ENCODE data around the gene NHLH2.

GRCh38 chr1:115809847-115810246 lies 31.1 kb downstream of the NHLH2 start:
- TF ChIP-seq, protein P1, sequence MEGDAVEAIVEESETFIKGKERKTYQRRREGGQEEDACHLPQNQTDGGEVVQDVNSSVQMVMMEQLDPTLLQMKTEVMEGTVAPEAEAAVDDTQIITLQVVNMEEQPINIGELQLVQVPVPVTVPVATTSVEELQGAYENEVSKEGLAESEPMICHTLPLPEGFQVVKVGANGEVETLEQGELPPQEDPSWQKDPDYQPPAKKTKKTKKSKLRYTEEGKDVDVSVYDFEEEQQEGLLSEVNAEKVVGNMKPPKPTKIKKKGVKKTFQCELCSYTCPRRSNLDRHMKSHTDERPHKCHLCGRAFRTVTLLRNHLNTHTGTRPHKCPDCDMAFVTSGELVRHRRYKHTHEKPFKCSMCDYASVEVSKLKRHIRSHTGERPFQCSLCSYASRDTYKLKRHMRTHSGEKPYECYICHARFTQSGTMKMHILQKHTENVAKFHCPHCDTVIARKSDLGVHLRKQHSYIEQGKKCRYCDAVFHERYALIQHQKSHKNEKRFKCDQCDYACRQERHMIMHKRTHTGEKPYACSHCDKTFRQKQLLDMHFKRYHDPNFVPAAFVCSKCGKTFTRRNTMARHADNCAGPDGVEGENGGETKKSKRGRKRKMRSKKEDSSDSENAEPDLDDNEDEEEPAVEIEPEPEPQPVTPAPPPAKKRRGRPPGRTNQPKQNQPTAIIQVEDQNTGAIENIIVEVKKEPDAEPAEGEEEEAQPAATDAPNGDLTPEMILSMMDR (IDR thresholded peaks at IDR 0.05; ENCODE audit: low read depth, low read length, missing input control) = no peak
- TF ChIP-seq JUND (IDR thresholded peaks at IDR 0.05) = no peak
- no peak for TF ChIP-seq MAX (IDR thresholded peaks at IDR 0.05)
- TF ChIP-seq REST (IDR thresholded peaks at IDR 0.05) = no peak
- no peak for TF ChIP-seq RAD21 (IDR thresholded peaks at IDR 0.05)
- TF ChIP-seq SP1 (IDR thresholded peaks at IDR 0.05) = no peak
- no peak for TF ChIP-seq GABPA (IDR thresholded peaks at IDR 0.05 in 1 of 2, conservative IDR thresholded peaks at IDR 0.05 in 1 of 2)
- TF ChIP-seq YY1 (IDR thresholded peaks at IDR 0.05) = no peak
- TF ChIP-seq, protein P2, sequence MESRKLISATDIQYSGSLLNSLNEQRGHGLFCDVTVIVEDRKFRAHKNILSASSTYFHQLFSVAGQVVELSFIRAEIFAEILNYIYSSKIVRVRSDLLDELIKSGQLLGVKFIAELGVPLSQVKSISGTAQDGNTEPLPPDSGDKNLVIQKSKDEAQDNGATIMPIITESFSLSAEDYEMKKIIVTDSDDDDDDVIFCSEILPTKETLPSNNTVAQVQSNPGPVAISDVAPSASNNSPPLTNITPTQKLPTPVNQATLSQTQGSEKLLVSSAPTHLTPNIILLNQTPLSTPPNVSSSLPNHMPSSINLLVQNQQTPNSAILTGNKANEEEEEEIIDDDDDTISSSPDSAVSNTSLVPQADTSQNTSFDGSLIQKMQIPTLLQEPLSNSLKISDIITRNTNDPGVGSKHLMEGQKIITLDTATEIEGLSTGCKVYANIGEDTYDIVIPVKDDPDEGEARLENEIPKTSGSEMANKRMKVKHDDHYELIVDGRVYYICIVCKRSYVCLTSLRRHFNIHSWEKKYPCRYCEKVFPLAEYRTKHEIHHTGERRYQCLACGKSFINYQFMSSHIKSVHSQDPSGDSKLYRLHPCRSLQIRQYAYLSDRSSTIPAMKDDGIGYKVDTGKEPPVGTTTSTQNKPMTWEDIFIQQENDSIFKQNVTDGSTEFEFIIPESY (IDR thresholded peaks at IDR 0.05) = no peak
